ENCODE results near the gene SDCBP2. TPM values are rescaled to one million over a fixed set of nuclear protein-coding genes. Genes with fewer than 3 reads are reported as not detected.

SDCBP2 gene
- total RNA-seq, 4 donors from 2014 or later = 132 to 427 (median 300) TPM

DNA sequence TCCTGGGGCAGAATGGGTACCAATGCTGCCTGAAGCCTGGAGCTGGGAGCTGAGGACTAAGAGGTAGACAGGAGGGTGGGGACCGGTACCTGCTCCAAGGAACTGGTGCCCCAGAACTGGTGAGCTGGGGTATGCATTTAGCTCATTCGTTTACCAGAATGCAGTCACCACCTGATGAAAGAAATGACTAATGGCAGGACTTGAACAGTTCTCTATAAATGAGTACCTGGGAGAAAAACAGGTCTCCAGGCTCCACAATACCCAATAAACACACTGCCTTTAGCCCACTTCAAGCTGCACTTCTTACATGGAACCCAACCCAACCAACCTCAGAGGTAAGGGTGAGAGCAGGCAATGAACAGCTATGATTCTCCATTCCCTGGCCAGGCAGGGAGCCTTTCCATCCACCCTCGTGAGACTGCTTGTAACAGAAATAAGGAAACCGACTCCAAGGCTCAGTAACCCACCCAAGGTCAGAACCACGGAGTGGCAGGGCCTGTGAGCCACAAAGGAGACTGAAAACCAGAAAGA, 48.5 kb upstream of the SDCBP2 start:
- Histone ChIP-seq H3K4me1 (peaks cover 7 to 79% (median 46%) of the 10 kb centered on the region in 4 donors), H3K9me3 (no peaks in the 10 kb centered on the region), H3K4me3 (no peak overlapping the region), H3K27me3 (no peaks in the 10 kb centered on the region), H3K36me3 (peaks cover 0 to 12% (median 0%) of the 10 kb centered on the region in 4 donors), H3K27ac (peak overlapping the region in 1 of 4 donors; percentile 2)
- intact Hi-C loops (cut with DNase I; ENCODE audit: low total_unique reads) = no loop called here
- TF ChIP-seq CTCF (IDR thresholded peaks at IDR 0.05) = no peak
- TF ChIP-seq POLR2AphosphoS5 (IDR thresholded peaks at IDR 0.05) = no peak
- no peak for TF ChIP-seq POLR2A (IDR thresholded peaks at IDR 0.05)
- TF ChIP-seq EP300 (IDR thresholded peaks at IDR 0.05; ENCODE audit: low read depth) = no peak
- DNase-seq = no peak
- in situ Hi-C loops (cut with MboI; ENCODE audit: low pct_ligation_motif_present in 1 of 4, low pct_unique_long_range_greater_than_20kb in 1 of 4, low sequenced_read_pairs in 3 of 4) = no loop called here
- WGBS, 2 donors (ENCODE audit: low coverage in 1 of 2) = 62 to 80% methylated on average over 1 to 5 of the region's 5 CpGs

DNA sequence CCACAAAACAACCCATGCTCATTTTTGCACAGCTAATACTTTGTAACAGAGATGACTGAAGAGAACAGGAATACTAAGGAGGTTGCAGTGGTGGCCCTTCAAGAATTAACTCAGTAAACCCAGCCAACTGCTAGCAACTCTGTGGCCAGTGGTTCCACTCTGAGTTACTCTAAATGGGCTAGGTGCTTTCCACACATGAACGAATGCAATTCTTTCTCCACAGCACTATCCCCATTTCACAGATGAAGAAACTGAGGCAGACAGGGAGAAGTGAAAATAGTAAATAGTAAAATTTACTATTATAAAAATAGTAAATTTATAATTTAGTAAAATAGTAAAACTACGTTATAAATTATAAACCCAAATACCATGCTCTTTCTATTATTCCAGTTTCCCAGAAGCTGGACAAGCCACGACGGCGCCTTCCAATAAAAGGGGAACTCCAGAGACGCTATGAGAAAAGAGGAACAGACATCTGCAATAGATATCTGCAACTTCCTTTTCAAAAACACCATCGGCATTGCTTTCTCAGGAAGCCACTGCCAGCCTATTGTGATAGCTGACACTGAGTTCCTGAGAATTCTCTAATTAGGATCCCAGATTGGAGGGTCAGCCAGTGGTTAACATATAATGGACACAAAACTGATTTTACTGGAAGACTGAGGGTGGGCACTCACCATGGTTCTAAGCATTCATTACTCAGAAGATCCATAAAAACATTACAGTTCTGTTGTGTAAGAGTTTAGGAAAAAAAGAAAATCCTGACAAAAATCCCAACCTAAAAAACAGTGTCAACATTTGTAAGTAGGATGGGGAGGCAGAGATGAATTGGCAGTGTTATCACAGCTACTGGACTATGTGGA, 47.7 kb upstream of the SDCBP2 start:
- no peaks in the 10 kb centered on the region for H3K27me3 ChIP-seq
- no peak overlapping the region for H3K4me3 ChIP-seq
- no peak for DNase-seq
- peaks cover 3 to 74% (median 39%) of the 10 kb centered on the region in 4 donors for H3K4me1 ChIP-seq
- in situ Hi-C loops (cut with MboI; ENCODE audit: low pct_ligation_motif_present in 1 of 4, low pct_unique_long_range_greater_than_20kb in 1 of 4, low sequenced_read_pairs in 3 of 4) = no loop called here
- no peaks in the 10 kb centered on the region for H3K9me3 ChIP-seq
- TF ChIP-seq EP300 (IDR thresholded peaks at IDR 0.05; ENCODE audit: low read depth) = no peak
- TF ChIP-seq POLR2AphosphoS5 (IDR thresholded peaks at IDR 0.05) = no peak
- intact Hi-C loops (cut with DNase I; ENCODE audit: low total_unique reads) = no loop called here
- H3K36me3 ChIP-seq = peaks cover 0 to 12% (median 0%) of the 10 kb centered on the region in 4 donors
- H3K27ac ChIP-seq = peak overlapping the region in 2 of 4 donors; percentile 2 to 16
- WGBS, 2 donors (ENCODE audit: low coverage in 1 of 2) = 66 to 67% methylated on average over 7 of the region's 7 CpGs

- in situ Hi-C loops (cut with MboI; ENCODE audit: low pct_ligation_motif_present in 1 of 4, low pct_unique_long_range_greater_than_20kb in 1 of 4, low sequenced_read_pairs in 3 of 4) (no loop called here), intact Hi-C loops (cut with DNase I; ENCODE audit: low total_unique reads) (no loop called here)
- 73 to 80% methylated on average over 1 of the region's 1 CpG for whole genome bisulfite sequencing, 2 donors (ENCODE audit: low coverage in 1 of 2)
- no peak overlapping the region for H3K4me3 ChIP-seq
- DNase-seq = no peak
- peaks cover 0 to 12% (median 0%) of the 10 kb centered on the region in 4 donors for H3K36me3 ChIP-seq
- H3K27ac ChIP-seq = peak overlapping the region in 1 of 4 donors; percentile 16
- TF ChIP-seq CTCF (IDR thresholded peaks at IDR 0.05) = no peak
- TF ChIP-seq POLR2AphosphoS5 (IDR thresholded peaks at IDR 0.05) = no peak
- TF ChIP-seq EP300 (IDR thresholded peaks at IDR 0.05; ENCODE audit: low read depth) = no peak
- TF ChIP-seq POLR2A (IDR thresholded peaks at IDR 0.05) = no peak
- no peaks in the 10 kb centered on the region for H3K9me3 ChIP-seq
- H3K27me3 ChIP-seq = no peaks in the 10 kb centered on the region
- peaks cover 0 to 74% (median 41%) of the 10 kb centered on the region in 4 donors for H3K4me1 ChIP-seq
These were observed 47.1 kb upstream of the SDCBP2 start for GRCh38 chr20:1376007-1376406.

DNA sequence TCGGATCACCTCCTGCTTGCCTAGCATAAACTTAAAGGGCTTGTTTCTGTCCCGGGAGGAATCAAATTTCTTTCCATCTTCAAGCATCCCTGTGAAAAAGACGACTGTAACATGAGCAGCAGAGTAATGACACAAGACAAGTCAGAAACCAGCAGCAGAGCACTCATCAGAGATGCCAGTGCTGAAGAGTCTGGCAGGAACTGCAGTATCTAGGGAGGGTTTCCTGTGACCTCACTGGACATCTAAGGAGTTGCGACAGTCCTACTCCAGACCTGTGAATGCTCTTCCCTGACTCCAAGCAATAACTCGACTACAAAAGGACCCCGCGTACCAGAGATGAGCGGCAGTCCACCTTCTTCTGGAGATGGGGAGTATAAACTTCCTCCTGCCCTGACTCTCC, 46.6 kb upstream of the SDCBP2 start:
- H3K9me3 ChIP-seq = no peaks in the 10 kb centered on the region
- intact Hi-C loops (cut with DNase I; ENCODE audit: low total_unique reads) = no loop called here
- H3K36me3 ChIP-seq = peaks cover 0 to 12% (median 0%) of the 10 kb centered on the region in 4 donors
- in situ Hi-C loops (cut with MboI; ENCODE audit: low pct_ligation_motif_present in 1 of 4, low pct_unique_long_range_greater_than_20kb in 1 of 4, low sequenced_read_pairs in 3 of 4) = no loop called here
- TF ChIP-seq POLR2A (IDR thresholded peaks at IDR 0.05) = no peak
- no peak for TF ChIP-seq POLR2AphosphoS5 (IDR thresholded peaks at IDR 0.05)
- no peak for TF ChIP-seq EP300 (IDR thresholded peaks at IDR 0.05; ENCODE audit: low read depth)
- TF ChIP-seq CTCF (IDR thresholded peaks at IDR 0.05) = no peak
- H3K4me1 ChIP-seq = peaks cover 0 to 74% (median 44%) of the 10 kb centered on the region in 4 donors
- H3K27me3 ChIP-seq = no peaks in the 10 kb centered on the region
- 74 to 77% methylated on average over 2 to 8 of the region's 8 CpGs for WGBS, 2 donors (ENCODE audit: low coverage in 1 of 2)
- no peak overlapping the region for H3K27ac ChIP-seq
- no peak overlapping the region for H3K4me3 ChIP-seq
- DNase-seq = no peak
